ENCODE measurements around the gene PPP1R16B.

The PPP1R16B gene

DNA sequence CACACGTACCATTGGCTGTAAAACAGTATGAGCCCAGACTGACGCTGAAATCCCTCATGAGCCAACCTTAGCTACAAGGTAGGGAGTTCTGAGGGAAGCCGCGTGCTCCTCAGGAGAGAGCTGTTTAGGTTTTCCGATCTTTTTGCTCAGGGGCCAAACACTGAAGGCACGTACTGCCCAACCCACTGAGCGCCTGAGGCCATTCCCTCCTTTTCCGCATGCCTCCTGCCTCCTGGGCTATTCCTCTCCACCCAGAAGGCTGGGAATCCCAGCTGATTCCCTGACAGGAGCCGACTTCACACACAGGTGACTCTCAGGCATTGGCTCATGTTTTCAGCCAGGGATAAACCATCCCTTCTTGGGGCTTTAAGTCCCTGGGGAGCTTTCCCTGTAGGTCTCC is 115.4 kb downstream of the PPP1R16B start:
- in situ Hi-C loops (cut with MboI; ENCODE audit: low pct_unique_long_range_greater_than_20kb, low sequenced_read_pairs, unreplicated experiment): loop anchor here (10.0 to 25.0 kb wide), 2 partner anchors 124 to 259 kb away; no protein-coding TSS in a partner anchor
- TF ChIP-seq, protein P1, sequence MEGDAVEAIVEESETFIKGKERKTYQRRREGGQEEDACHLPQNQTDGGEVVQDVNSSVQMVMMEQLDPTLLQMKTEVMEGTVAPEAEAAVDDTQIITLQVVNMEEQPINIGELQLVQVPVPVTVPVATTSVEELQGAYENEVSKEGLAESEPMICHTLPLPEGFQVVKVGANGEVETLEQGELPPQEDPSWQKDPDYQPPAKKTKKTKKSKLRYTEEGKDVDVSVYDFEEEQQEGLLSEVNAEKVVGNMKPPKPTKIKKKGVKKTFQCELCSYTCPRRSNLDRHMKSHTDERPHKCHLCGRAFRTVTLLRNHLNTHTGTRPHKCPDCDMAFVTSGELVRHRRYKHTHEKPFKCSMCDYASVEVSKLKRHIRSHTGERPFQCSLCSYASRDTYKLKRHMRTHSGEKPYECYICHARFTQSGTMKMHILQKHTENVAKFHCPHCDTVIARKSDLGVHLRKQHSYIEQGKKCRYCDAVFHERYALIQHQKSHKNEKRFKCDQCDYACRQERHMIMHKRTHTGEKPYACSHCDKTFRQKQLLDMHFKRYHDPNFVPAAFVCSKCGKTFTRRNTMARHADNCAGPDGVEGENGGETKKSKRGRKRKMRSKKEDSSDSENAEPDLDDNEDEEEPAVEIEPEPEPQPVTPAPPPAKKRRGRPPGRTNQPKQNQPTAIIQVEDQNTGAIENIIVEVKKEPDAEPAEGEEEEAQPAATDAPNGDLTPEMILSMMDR (IDR thresholded peaks at IDR 0.05; ENCODE audit: extremely low read depth, insufficient read depth, missing control alignments): no peak
- no peak for DNase-seq (ENCODE audit: low spot score)

DNA sequence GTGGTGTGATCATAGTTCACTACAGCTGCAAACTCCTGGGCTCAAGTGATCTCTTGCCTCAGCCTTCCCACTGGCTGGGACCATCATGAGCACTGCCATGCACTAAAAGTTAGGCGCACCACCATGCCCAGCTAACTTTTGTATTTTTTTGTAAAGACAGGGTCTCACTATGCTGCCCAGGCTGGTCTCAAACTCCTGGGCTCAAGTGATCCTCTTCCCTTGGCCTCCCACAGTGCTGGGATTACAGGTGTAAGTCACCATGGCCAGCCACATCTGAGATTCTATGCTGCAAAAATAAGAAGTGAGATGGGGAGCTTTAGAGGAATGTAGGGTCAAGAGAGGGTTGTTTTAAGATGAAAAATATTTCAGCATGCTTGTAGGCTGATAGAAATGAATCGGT is 119.2 kb downstream of the PPP1R16B start:
- TF ChIP-seq, protein P1 (IDR thresholded peaks at IDR 0.05; ENCODE audit: extremely low read depth, insufficient read depth, missing control alignments): no peak
- no peak for DNase-seq (ENCODE audit: low spot score)
- in situ Hi-C loops (cut with MboI; ENCODE audit: low pct_unique_long_range_greater_than_20kb, low sequenced_read_pairs, unreplicated experiment): loop anchor here (10.0 to 25.0 kb wide), 2 partner anchors 120 to 262 kb away; no protein-coding TSS in a partner anchor

DNA sequence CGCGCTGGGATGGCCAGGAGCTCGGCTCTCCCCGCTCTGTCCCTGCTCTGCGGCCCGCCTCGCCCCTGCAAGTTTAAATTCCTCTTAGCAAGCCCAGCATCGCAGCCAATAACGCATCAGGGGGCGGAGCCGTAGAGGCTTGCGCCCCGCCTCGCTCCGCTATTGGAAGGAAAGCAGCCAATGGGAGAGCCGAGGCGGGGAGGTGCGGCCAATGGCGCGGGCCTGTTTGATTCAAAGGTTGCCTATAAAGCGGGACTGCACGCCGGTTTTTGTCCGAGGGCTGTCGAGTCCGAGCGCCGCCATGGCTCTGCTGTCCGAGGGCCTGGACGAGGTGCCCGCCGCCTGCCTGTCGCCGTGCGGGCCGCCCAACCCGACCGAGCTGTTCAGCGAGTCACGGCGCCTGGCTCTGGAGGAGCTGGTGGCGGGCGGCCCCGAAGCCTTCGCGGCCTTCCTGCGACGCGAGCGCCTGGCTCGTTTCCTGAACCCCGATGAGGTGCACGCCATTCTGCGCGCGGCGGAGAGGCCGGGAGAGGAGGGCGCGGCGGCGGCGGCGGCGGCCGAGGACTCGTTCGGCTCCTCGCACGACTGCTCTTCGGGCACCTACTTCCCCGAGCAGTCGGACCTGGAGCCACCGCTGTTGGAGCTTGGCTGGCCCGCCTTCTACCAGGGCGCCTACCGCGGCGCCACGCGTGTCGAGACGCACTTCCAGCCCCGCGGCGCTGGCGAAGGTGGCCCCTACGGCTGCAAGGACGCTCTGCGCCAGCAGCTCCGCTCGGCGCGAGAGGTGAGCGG is 120.8 kb downstream of the PPP1R16B start, which contains the start of gene FAM83D:
FAM83D (plus strand) TSS at position 276 of the 792 bp plus-strand sequence; CDS start at position 302, 26 bp downstream.
- peak; percentile 100 for DNase-seq (ENCODE audit: low spot score)
- in situ Hi-C loops (cut with MboI; ENCODE audit: low pct_unique_long_range_greater_than_20kb, low sequenced_read_pairs, unreplicated experiment): loop anchor here (10.0 kb wide), 1 partner anchor 118 kb away; no protein-coding TSS in a partner anchor
- TF ChIP-seq, protein P1 (IDR thresholded peaks at IDR 0.05; ENCODE audit: extremely low read depth, insufficient read depth, missing control alignments): no peak

DNA sequence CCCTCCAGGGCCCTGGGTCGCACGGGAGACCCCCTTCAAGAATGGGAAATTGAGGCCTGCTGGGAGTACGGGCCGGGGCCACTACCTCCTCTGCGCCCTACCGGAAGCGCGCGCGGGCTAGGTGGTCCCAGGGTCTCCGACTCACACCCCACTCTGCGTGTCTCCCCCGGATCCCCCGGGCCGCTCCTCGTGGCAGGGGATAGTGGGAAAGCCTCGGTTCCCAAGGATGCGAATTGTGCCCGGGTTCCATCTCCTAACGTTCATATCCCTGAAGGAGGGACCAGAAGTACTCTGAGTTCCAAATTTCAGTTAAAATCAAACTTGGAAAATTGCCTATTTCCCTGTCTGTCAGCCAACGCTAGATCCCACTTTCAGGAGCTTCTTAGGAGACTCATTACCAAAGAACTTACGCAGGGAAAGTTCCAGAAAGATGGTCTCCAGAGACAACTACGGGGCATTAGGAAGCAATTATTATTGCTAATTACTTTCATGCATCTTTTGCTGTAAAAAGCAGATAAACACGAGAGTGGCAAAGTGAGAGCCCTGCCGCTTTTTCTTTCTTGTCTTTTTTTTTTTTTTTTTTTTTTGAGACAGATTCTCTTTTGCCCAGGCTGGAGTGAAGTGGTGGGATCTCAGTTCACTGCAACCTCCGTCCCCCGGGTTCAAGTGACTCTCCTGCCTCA is 121.6 kb downstream of the PPP1R16B start:
- TF ChIP-seq, protein P1 (IDR thresholded peaks at IDR 0.05; ENCODE audit: extremely low read depth, insufficient read depth, missing control alignments): no peak
- peak; percentile 30 for DNase-seq (ENCODE audit: low spot score)
- in situ Hi-C loops (cut with MboI; ENCODE audit: low pct_unique_long_range_greater_than_20kb, low sequenced_read_pairs, unreplicated experiment): loop anchor here (10.0 kb wide), 1 partner anchor 118 kb away; no protein-coding TSS in a partner anchor

DNA sequence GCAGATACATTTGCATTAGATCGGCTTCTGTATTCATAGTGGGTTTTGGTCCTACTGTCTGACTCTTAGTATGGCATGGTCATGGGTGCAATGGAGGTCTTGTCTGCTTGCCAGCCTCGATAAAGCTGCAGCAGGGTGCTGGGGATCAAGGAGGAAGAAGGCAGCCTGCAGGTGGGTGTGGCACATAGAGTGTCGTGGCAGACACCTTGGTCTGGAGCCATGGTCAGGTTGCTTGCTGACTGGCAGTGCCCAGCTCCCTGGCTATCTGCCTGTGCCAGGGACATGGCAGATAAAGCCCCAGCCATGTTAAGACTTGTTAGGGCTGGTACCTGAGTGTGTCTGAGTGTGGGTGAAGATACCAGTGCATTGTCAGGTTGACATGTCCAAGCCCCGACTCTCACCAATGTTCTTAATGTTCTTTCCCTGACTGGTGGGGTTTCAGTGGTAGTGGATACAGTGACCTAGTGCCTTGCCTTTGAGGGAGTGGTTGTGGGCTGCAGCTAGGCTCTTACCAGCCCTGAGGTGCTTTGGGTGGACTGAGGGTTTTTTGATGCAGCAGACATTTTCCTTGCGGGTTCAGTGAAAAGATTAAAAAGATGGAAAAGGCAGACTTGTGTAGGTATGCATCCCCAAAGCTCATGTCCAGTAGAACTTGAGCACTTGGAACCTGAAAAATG is 122.5 kb downstream of the PPP1R16B start:
- no peak for DNase-seq (ENCODE audit: low spot score)
- TF ChIP-seq, protein P1 (IDR thresholded peaks at IDR 0.05; ENCODE audit: extremely low read depth, insufficient read depth, missing control alignments): no peak
- in situ Hi-C loops (cut with MboI; ENCODE audit: low pct_unique_long_range_greater_than_20kb, low sequenced_read_pairs, unreplicated experiment): loop anchor here (10.0 kb wide), 1 partner anchor 117 kb away; no protein-coding TSS in a partner anchor

DNA sequence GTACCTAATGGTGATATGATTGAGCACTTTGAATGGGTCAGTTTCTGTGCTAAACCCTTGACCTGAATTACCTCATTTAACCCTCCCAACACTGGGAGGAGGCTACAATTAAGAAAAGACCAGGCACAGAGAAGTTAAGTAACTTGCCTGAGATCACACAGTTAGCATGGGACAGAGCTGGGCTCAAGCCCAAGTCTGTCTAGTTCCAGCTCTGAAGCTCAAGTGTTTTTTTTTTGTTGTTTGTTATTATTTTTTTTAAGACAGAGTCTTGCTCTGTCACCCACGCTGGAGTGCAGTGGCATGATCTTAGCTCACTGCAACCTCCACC is 124.7 kb downstream of the PPP1R16B start:
- TF ChIP-seq, protein P1 (IDR thresholded peaks at IDR 0.05; ENCODE audit: extremely low read depth, insufficient read depth, missing control alignments): no peak
- in situ Hi-C loops (cut with MboI; ENCODE audit: low pct_unique_long_range_greater_than_20kb, low sequenced_read_pairs, unreplicated experiment): no loop called here
- DNase-seq (ENCODE audit: low spot score): no peak
